SJSA1 (cell line): ENCODE measurements around the gene OR4Q2. TPM values are rescaled to one million over a fixed set of nuclear protein-coding genes. Genes with fewer than 3 reads are reported as not detected.

Source experiments
- total RNA-seq: library from RNA; depleted of rRNA; stranded (reverse); fragments of >200 nt; shearing (Covaris generic); gene quantifications from 2 replicates; pipeline ENCODE4 v1.2.3, GENCODE V29; 2014; rRNA removed

The OR4Q2 gene
- total RNA-seq, 1 experiment from 2014 or later, result not detected

Other genes with a start within 250 kb of the OR4Q2 start
- not detected in 2 replicates for gene OR4M1, start 228.7 kb upstream of the OR4Q2 start, total RNA-seq
- not detected in 2 replicates for gene OR4N2, start 198.4 kb upstream of the OR4Q2 start, total RNA-seq
- not detected in 2 replicates for gene OR4K2, start 127.0 kb upstream of the OR4Q2 start, total RNA-seq
- gene OR4K5, start 81.6 kb upstream of the OR4Q2 start, total RNA-seq, result not detected in 2 replicates
- not detected in 2 replicates for gene OR4K1, start 71.2 kb upstream of the OR4Q2 start, total RNA-seq
- not detected in 2 replicates for gene OR4K15, start 26.6 kb upstream of the OR4Q2 start, total RNA-seq
- gene OR4K14, start 17.1 kb downstream of the OR4Q2 start, total RNA-seq, result not detected in 2 replicates
- not detected in 2 replicates for gene OR4K13, start 33.9 kb downstream of the OR4Q2 start, total RNA-seq
- gene OR4L1, start 57.9 kb downstream of the OR4Q2 start, total RNA-seq, result not detected in 2 replicates
- not detected in 2 replicates for gene OR4K17, start 108.6 kb downstream of the OR4Q2 start, total RNA-seq
- not detected in 2 replicates for gene OR4N5, start 136.7 kb downstream of the OR4Q2 start, total RNA-seq
- not detected in 2 replicates for gene OR11G2, start 188.7 kb downstream of the OR4Q2 start, total RNA-seq
- gene OR11H6, start 221.5 kb downstream of the OR4Q2 start, total RNA-seq, result not detected in 2 replicates
- gene OR11H7, start 226.8 kb downstream of the OR4Q2 start, total RNA-seq, result not detected in 2 replicates
- gene OR11H4, start 237.1 kb downstream of the OR4Q2 start, total RNA-seq, result not detected in 2 replicates